Measurements from ENCODE around the gene KCNIP3.
"Not testable (repeated sequence)": the region's sequence is repeated elsewhere in the genome, so short reads cannot be mapped to it uniquely, and the experiment has no call there.

DNA sequence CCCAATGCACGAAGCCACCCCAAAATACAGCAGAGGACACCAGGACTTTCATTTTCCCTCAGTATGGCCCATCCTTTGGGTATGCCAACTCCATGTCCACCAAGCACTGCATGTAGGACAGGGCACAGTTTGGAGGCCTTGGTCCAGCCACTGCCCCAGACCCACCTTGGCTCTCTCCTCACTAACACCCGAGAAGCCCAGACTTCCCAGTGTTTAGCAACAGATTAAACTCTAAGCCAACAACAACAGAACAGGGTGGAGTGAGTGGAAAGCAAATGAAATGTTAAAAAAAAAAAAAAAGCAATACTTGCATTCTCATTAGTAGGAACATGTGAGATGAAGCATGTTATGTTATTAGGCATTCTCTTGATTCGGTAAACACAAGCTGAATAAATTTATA is 118.0 kb downstream of the KCNIP3 start:
- not testable (repeated sequence) for TF ChIP-seq CTCF (IDR thresholded peaks at IDR 0.05; ENCODE audit: insufficient read depth, low read depth, low read length); EZH2 (IDR thresholded peaks at IDR 0.05; ENCODE audit: insufficient read depth, low read length)

Measured in astrocyte (in vitro differentiated cells and primary cell).